GM19468 (cell line): ENCODE data around the gene SAMHD1.
"Not testable (repeated sequence)": the region's sequence is repeated elsewhere in the genome, so short reads cannot be mapped to it uniquely, and the experiment has no call there.

Experiments used
- ATAC-seq: cut with Tn5 transposase; IDR thresholded peaks from one replicate; pipeline ENCODE4 v1.9.1; 2021; ENCODE audit warnings: mild to moderate bottlenecking, moderate library complexity, moderate number of reproducible peaks; ENCODE audit not compliant: unreplicated experiment; ENCODE audit errors: extremely low read depth

The SAMHD1 gene

GRCh38 chr20:36859700-36860330 lies 91.7 kb downstream of the SAMHD1 start:
- ATAC-seq, result no peak

GRCh38 chr20:36859282-36859555 lies 92.3 kb downstream of the SAMHD1 start:
- no peak for ATAC-seq

- ATAC-seq, result no peak
Measured at GRCh38 chr20:36856691-36857635, 94.5 kb downstream of the SAMHD1 start.

- no peak for ATAC-seq
Measured at GRCh38 chr20:36856195-36856594, 95.3 kb downstream of the SAMHD1 start.

- no peak for ATAC-seq
Measured at GRCh38 chr20:36855241-36855657, 96.3 kb downstream of the SAMHD1 start.

- ATAC-seq, result no peak
Measured at GRCh38 chr20:36854348-36855240, 96.9 kb downstream of the SAMHD1 start.

- ATAC-seq, result no peak
Measured at GRCh38 chr20:36852187-36852586, 99.3 kb downstream of the SAMHD1 start.

GRCh38 chr20:36851490-36851889 lies 100.0 kb downstream of the SAMHD1 start:
- no peak for ATAC-seq

GRCh38 chr20:36850759-36851158 lies 100.7 kb downstream of the SAMHD1 start:
- ATAC-seq, result no peak

GRCh38 chr20:36849333-36850065 lies 102.0 kb downstream of the SAMHD1 start:
- ATAC-seq, result no peak

GRCh38 chr20:36848677-36849076 lies 102.8 kb downstream of the SAMHD1 start:
- no peak for ATAC-seq

GRCh38 chr20:36848078-36848660 lies 103.3 kb downstream of the SAMHD1 start:
- ATAC-seq, result no peak

GRCh38 chr20:36847710-36848040 lies 103.8 kb downstream of the SAMHD1 start:
- ATAC-seq, result no peak

- ATAC-seq, result no peak
Measured at GRCh38 chr20:36847009-36847709, 104.3 kb downstream of the SAMHD1 start.

GRCh38 chr20:36845288-36845971 lies 106.1 kb downstream of the SAMHD1 start:
- no peak for ATAC-seq

GRCh38 chr20:36841030-36841429 lies 110.5 kb downstream of the SAMHD1 start:
- ATAC-seq, result not testable (repeated sequence)
